ENCODE results near the gene BBX.

DNA sequence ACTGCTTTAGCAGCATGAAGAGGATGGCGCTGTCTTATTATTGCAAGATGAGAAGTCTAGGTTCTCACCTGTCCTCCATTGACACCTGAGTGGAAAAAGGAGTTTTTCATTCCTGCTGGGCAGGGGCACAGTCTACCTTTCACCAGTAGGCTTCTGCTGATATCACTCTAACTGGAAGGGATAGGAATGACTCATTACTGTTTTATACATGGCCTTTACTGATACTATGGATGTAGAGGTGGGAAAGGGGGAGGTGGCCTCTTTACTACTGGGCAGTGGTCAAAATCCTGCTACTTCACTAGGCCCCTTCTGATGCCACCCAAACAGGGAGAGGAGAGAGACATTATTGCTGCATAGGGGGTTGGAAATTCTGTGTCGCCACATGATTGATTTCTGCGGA is 97.8 kb downstream of the BBX start:
- TF ChIP-seq, protein P1, sequence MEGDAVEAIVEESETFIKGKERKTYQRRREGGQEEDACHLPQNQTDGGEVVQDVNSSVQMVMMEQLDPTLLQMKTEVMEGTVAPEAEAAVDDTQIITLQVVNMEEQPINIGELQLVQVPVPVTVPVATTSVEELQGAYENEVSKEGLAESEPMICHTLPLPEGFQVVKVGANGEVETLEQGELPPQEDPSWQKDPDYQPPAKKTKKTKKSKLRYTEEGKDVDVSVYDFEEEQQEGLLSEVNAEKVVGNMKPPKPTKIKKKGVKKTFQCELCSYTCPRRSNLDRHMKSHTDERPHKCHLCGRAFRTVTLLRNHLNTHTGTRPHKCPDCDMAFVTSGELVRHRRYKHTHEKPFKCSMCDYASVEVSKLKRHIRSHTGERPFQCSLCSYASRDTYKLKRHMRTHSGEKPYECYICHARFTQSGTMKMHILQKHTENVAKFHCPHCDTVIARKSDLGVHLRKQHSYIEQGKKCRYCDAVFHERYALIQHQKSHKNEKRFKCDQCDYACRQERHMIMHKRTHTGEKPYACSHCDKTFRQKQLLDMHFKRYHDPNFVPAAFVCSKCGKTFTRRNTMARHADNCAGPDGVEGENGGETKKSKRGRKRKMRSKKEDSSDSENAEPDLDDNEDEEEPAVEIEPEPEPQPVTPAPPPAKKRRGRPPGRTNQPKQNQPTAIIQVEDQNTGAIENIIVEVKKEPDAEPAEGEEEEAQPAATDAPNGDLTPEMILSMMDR (IDR thresholded peaks at IDR 0.05), result no peak
- no peak for TF ChIP-seq POLR2A (IDR thresholded peaks at IDR 0.05)
- no peak for TF ChIP-seq POLR2AphosphoS5 (IDR thresholded peaks at IDR 0.05)

Measured in gastroesophageal sphincter (tissue), 3 donors.